GM10847 (cell line): ENCODE measurements around the gene OR5M8.

Experiments used
- POLR2A ChIP-seq: IDR thresholded peaks from 2 replicates; pipeline ENCODE4 v1.6.1; 2011; ENCODE audit not compliant: insufficient read length; ENCODE audit errors: extremely low read depth

Gene OR5M8

DNA sequence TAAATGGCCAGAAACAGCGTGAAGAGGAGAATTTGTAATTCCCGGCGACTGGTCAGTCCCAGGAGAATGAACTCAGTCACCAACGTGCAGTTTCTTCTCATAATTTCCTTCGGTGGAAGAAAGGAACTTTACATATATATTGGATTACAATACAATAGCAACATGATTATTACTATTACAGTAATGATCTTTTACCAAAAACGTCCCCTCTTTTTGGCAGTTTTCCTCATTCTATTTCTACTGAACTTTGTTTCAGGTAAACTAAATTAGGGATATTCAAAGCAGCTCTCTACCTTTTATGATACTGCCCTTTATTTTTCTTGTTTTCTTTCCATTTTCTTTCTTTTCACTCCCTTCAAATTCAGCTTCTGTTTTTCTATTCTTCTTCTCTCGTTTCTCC lies at the start of gene OR5M8:
Gene OR5M8 (minus strand): TSS at position 101 of the 400 bp plus-strand sequence. CDS start 0 bp downstream, at position 101.
- no peak for TF ChIP-seq POLR2A

DNA sequence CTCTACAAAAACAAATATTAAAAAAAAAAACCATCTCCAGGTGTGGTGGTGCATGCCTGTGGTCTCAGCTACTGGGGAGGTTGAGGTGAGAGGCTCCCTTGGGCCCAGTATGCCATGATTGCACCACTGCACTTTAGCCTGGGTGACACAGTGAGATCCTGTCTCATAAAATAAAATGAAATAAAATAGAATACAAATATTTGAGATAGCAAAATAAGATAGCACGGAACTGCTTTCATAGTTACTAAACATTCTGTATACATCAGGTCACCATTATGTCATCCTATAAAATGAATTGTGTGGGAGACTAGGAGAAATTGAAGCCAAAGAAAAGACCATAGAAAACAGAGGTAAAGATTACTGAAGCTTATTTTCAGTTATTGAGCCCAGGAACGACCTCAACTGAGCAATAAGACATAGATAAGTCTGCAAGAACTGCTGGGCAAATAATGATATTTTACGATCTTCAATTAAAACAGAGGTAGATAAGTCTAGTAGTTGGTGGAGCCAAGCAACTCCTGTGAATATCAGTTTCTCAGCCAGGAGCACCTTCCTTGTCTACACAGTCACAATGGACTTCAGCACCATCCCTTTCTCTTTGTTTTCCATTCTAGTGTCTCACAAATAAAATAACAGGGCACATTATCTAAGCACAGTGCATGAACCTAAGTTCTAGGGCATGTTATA lies 42.0 kb upstream of the OR5M8 start:
- no peak for TF ChIP-seq POLR2A

DNA sequence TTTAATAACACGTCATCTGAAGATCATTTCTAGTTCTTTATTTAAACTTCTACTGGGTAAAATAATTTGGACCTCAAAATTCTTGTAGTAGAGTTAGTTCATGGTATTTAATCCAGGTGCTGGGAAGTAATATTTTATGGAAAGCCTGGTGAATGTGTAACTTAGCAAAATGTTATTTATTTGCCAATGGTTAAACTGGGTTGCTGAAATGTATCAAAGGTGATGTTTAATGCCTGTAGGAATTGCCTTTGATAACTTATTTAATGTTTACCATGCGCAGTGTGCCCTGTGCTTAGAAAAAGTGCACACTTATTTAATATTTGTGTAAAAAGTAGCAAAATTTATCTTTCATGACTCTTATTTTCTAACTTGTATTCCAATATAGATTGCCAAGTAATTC lies 40.7 kb upstream of the OR5M8 start:
- no peak for TF ChIP-seq POLR2A

DNA sequence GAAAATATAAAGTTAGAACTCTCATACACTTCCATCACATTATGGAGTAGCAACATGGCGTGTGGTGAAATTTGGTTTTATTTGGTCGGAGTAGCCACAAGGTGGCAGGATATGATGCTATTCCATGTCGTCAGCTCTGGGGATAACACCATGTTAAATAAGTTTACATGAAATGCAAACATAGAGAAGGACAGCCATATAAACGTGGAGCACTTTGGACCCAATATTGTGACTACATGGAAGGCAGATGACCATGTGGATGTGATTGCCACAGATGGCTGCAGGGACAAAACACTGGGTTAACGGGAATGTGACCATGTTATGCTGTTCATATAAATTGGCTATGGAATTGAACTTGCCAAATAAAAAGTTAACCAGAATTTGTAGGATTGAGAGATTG lies 30.8 kb upstream of the OR5M8 start:
- no peak for TF ChIP-seq POLR2A

DNA sequence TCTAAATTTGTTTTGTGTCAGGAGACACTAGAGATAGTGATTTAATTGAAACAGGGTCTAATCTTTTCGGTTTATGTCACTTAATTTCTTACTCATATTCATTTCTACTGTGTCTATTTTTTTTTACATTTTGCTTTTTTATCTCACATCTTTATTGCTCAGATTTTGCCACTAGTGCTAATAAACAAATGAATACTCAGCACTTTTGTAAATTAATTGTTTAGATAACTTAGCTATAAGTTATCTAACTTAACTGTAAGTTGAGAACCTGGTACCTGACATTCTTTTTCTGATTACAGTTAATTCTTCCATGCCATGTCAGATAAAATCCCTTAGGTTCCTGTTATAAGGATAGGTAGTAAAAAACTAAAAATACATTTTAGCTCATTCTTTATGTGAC lies 22.1 kb upstream of the OR5M8 start:
- TF ChIP-seq POLR2A = no peak

- TF ChIP-seq POLR2A = no peak
Observed at GRCh38 chr11:56509439-56509838, 18.3 kb upstream of the OR5M8 start.

- no peak for TF ChIP-seq POLR2A
Observed at GRCh38 chr11:56497010-56497409, 5.8 kb upstream of the OR5M8 start.

GRCh38 chr11:56495117-56495516 lies 3.9 kb upstream of the OR5M8 start:
- no peak for TF ChIP-seq POLR2A

DNA sequence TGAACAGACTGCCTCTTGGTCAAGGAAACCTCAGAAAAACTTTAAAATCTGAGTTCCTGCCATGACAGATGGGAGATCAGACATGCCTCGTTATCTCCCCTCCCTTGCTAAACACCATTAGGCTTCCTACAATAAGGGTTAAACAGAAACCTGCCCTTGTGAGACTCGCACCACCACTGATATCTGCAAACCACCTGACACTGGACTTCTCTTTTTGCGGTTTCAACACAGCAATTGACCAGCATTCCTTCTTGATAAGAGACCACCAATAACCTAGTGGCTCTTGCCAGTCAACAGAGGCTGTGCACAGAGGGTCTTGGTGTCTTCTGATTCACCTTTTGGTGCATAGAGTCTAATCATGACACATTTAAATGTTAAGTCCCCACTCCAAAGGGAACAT lies 4.4 kb downstream of the OR5M8 start:
- TF ChIP-seq POLR2A = no peak

- TF ChIP-seq POLR2A = no peak
Observed at GRCh38 chr11:56474729-56475235, 16.4 kb downstream of the OR5M8 start.

GRCh38 chr11:56473252-56473651 lies 17.9 kb downstream of the OR5M8 start, which contains the start of gene OR5M3:
Gene OR5M3 (minus strand): TSS chr11:56473352. CDS start chr11:56470497, 2,855 bp downstream.
- no peak for TF ChIP-seq POLR2A

DNA sequence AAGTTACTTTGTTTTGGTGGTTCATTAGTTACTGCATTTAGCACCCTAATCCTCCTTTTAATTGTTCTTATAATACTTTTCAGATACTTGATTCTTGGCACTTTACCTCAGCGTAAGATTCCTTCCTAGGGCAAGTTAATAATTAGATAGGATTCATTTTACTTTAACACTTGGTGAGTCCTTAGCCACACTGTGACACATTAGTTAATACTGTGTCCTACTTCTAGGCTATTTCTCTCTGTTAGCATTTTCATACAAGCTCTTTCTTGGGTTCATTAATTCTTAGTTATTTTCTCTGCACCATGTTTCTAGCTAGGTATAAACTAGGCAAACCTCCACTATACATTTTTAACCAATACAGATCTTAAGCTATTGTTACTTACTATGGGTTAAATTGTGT lies 34.1 kb downstream of the OR5M8 start:
- no peak for TF ChIP-seq POLR2A

GRCh38 chr11:56453521-56453920 lies 37.6 kb downstream of the OR5M8 start:
- TF ChIP-seq POLR2A = no peak
